Osteoblast (primary cell): Measurements from ENCODE around the gene ZNF800. TPM values are rescaled to one million over a fixed set of nuclear protein-coding genes. Genes with fewer than 3 reads are reported as not detected.

Source experiments
- DNase-seq: peaks from one replicate; pipeline ENCODE4 v3.0.0; 2011; ENCODE audit warnings: low spot score, mixed read lengths; ENCODE audit not compliant: insufficient read length; ENCODE audit errors: missing footprints
- H2AFZ ChIP-seq: 2 replicates; pipeline ENCODE4 v1.6.0; 2011; ENCODE audit warnings: mild to moderate bottlenecking, low read length
- H3K27ac ChIP-seq: 2 replicates; pipeline ENCODE4 v1.5.1; 2011; ENCODE audit warnings: mild to moderate bottlenecking, low read depth, low read length, moderate library complexity
- H3K27me3 ChIP-seq: 2 replicates; pipeline ENCODE4 v1.6.0; 2012; ENCODE audit warnings: mild to moderate bottlenecking, control low read depth, inconsistent platforms, low read length, moderate library complexity; ENCODE audit not compliant: insufficient read depth
- H3K36me3 ChIP-seq: 2 replicates; pipeline ENCODE4 v1.5.1; 2011; ENCODE audit warnings: mild to moderate bottlenecking, low read length, control low read depth, moderate library complexity; ENCODE audit not compliant: insufficient read depth
- H3K4me1 ChIP-seq: 2 replicates; pipeline ENCODE4 v1.5.1; 2011; ENCODE audit warnings: mild to moderate bottlenecking, low read length, control low read depth, moderate library complexity; ENCODE audit not compliant: insufficient read depth
- H3K4me2 ChIP-seq: 2 replicates; pipeline ENCODE4 v1.6.0; 2011; ENCODE audit warnings: mild to moderate bottlenecking, low read length; ENCODE audit not compliant: insufficient read depth
- H3K4me3 ChIP-seq: fragments of 200-600 bp; sonication (generic); 3 replicates; pipeline ENCODE4 v1.5.1; 2012; ENCODE audit warnings: mild to moderate bottlenecking, low read length, inconsistent platforms; ENCODE audit not compliant: insufficient read depth
- H3K79me2 ChIP-seq: 2 replicates; pipeline ENCODE4 v1.6.0; 2012; ENCODE audit warnings: mild to moderate bottlenecking, low read length, control low read depth, inconsistent platforms; ENCODE audit not compliant: insufficient read depth
- H3K9me3 ChIP-seq: 2 replicates; pipeline ENCODE4 v1.5.1; 2011; ENCODE audit warnings: low read depth, low read length, control low read depth
- H4K20me1 ChIP-seq: 2 replicates; pipeline ENCODE4 v1.6.0; 2012; ENCODE audit warnings: mild to moderate bottlenecking, low read length, control low read depth; ENCODE audit not compliant: insufficient read depth
- total RNA-seq: library from RNA; depleted of rRNA; stranded (reverse); fragments of >200 nt; gene quantifications from 2 replicates; pipeline ENCODE4 v1.2.3, GENCODE V29; 2012
- TF ChIP-seq, protein P1 (sequence below): IDR thresholded peaks from 2 replicates; pipeline ENCODE4 v1.5.1; 2011; ENCODE audit warnings: mild to moderate bottlenecking, low read depth, low read length, moderate library complexity; ENCODE audit errors: extremely low read depth

Gene ZNF800
- total RNA-seq, 1 donor, result 21.7 TPM

DNA sequence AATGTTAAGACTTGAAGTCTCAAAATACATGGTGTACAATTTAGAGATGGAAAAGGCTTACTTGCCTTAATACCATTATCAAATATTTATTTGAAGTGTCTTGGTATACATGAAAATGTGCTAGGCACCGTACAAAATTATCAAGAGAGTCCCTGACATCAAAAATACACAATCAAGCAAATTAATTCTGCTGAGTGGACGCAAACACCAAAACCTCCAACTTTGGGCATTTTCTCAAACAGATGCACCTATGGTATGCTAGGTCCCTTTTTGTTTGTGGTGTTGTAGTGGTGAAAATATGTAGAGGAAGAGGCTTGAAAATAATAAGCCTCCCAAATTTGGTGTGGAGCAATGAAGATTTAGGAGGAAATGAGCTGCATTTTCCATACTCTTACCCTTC, 24.8 kb downstream of the ZNF800 start:
- DNase-seq, result no peak
- Histone ChIP-seq H3K79me2 (peaks cover 58% of the 10 kb centered on the region), H3K4me1 (no peaks in the 10 kb centered on the region), H3K27ac (no peak overlapping the region), H2AFZ (no peak overlapping the region), H3K36me3 (peaks cover 7% of the 10 kb centered on the region), H3K4me3 (no peak overlapping the region), H3K4me2 (no peak overlapping the region), H3K9me3 (no peaks in the 10 kb centered on the region), H3K27me3 (no peaks in the 10 kb centered on the region), H4K20me1 (peaks cover 3% of the 10 kb centered on the region)
- TF ChIP-seq, protein P1, sequence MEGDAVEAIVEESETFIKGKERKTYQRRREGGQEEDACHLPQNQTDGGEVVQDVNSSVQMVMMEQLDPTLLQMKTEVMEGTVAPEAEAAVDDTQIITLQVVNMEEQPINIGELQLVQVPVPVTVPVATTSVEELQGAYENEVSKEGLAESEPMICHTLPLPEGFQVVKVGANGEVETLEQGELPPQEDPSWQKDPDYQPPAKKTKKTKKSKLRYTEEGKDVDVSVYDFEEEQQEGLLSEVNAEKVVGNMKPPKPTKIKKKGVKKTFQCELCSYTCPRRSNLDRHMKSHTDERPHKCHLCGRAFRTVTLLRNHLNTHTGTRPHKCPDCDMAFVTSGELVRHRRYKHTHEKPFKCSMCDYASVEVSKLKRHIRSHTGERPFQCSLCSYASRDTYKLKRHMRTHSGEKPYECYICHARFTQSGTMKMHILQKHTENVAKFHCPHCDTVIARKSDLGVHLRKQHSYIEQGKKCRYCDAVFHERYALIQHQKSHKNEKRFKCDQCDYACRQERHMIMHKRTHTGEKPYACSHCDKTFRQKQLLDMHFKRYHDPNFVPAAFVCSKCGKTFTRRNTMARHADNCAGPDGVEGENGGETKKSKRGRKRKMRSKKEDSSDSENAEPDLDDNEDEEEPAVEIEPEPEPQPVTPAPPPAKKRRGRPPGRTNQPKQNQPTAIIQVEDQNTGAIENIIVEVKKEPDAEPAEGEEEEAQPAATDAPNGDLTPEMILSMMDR, result no peak

GRCh38 chr7:127366680-127367079, 25.8 kb downstream of the ZNF800 start:
- H3K9me3 ChIP-seq, result no peaks in the 10 kb centered on the region
- no peak overlapping the region for H3K4me2 ChIP-seq
- H4K20me1 ChIP-seq, result peaks cover 3% of the 10 kb centered on the region
- DNase-seq, result no peak
- H3K36me3 ChIP-seq, result peaks cover 7% of the 10 kb centered on the region
- no peak overlapping the region for H3K27ac ChIP-seq
- TF ChIP-seq, protein P1, result no peak
- H3K79me2 ChIP-seq, result peaks cover 62% of the 10 kb centered on the region
- H2AFZ ChIP-seq, result no peak overlapping the region
- H3K4me3 ChIP-seq, result no peak overlapping the region
- H3K27me3 ChIP-seq, result no peaks in the 10 kb centered on the region
- H3K4me1 ChIP-seq, result no peaks in the 10 kb centered on the region

- H3K4me2 ChIP-seq, result no peak overlapping the region
- TF ChIP-seq, protein P1, result no peak
- DNase-seq, result no peak
- no peak overlapping the region for H3K27ac ChIP-seq
- peaks cover 61% of the 10 kb centered on the region for H3K79me2 ChIP-seq
- no peak overlapping the region for H2AFZ ChIP-seq
- peaks cover 3% of the 10 kb centered on the region for H4K20me1 ChIP-seq
- no peaks in the 10 kb centered on the region for H3K27me3 ChIP-seq
- peaks cover 3% of the 10 kb centered on the region for H3K36me3 ChIP-seq
- H3K4me3 ChIP-seq, result no peak overlapping the region
- no peaks in the 10 kb centered on the region for H3K4me1 ChIP-seq
- no peaks in the 10 kb centered on the region for H3K9me3 ChIP-seq
These were observed 26.6 kb downstream of the ZNF800 start for GRCh38 chr7:127365957-127366315.

- TF ChIP-seq, protein P1, result no peak
- Histone ChIP-seq H3K36me3 (peaks cover 3% of the 10 kb centered on the region), H4K20me1 (peaks cover 3% of the 10 kb centered on the region), H3K27me3 (no peaks in the 10 kb centered on the region), H3K4me3 (no peak overlapping the region), H3K79me2 (peaks cover 67% of the 10 kb centered on the region), H3K9me3 (no peaks in the 10 kb centered on the region), H2AFZ (no peak overlapping the region), H3K4me2 (no peak overlapping the region), H3K4me1 (no peaks in the 10 kb centered on the region), H3K27ac (no peak overlapping the region)
- DNase-seq, result no peak
These were observed 27.1 kb downstream of the ZNF800 start for GRCh38 chr7:127365164-127365956.
